ENCODE measurements around the gene RXFP1.

Gene RXFP1

GRCh38 chr4:158521484-158522088 is at the start of gene RXFP1:
TSS of gene RXFP1 (plus strand) at chr4:158521882. CDS start at chr4:158521977, 95 bp downstream.
- no peak for DNase-seq

GRCh38 chr4:158481811-158482210 is 39.9 kb upstream of the RXFP1 start:
- DNase-seq, result no peak

GRCh38 chr4:158484173-158484885 is 37.4 kb upstream of the RXFP1 start:
- no peak for DNase-seq

GRCh38 chr4:158490629-158491028 is 31.1 kb upstream of the RXFP1 start:
- DNase-seq, result no peak

GRCh38 chr4:158492391-158492790 is 29.3 kb upstream of the RXFP1 start:
- DNase-seq, result no peak

GRCh38 chr4:158496030-158496741 is 25.5 kb upstream of the RXFP1 start:
- peak; percentile 17 for DNase-seq

GRCh38 chr4:158500054-158500453 is 21.6 kb upstream of the RXFP1 start:
- no peak for DNase-seq

GRCh38 chr4:158513256-158513655 is 8.4 kb upstream of the RXFP1 start:
- no peak for DNase-seq

- no peak for DNase-seq
Measured at GRCh38 chr4:158519226-158519625, 2.5 kb upstream of the RXFP1 start.

- DNase-seq, result no peak
Measured at GRCh38 chr4:158523990-158524535, 2.4 kb downstream of the RXFP1 start.

- DNase-seq, result no peak
Measured at GRCh38 chr4:158527516-158527915, 5.8 kb downstream of the RXFP1 start.

- no peak for DNase-seq
Measured at GRCh38 chr4:158529505-158529904, 7.8 kb downstream of the RXFP1 start.

GRCh38 chr4:158530381-158530780 is 8.7 kb downstream of the RXFP1 start:
- no peak for DNase-seq

GRCh38 chr4:158530898-158531297 is 9.2 kb downstream of the RXFP1 start:
- DNase-seq, result no peak

GRCh38 chr4:158532556-158533231 is 11.0 kb downstream of the RXFP1 start:
- no peak for DNase-seq

- DNase-seq, result no peak
Measured at GRCh38 chr4:158534727-158535126, 13.0 kb downstream of the RXFP1 start.

- DNase-seq, result peak; percentile 31
Measured at GRCh38 chr4:158535130-158535614, 13.5 kb downstream of the RXFP1 start.

- DNase-seq, result no peak
Measured at GRCh38 chr4:158536833-158537232, 15.2 kb downstream of the RXFP1 start.

- no peak for DNase-seq
Measured at GRCh38 chr4:158538176-158538575, 16.5 kb downstream of the RXFP1 start.

- DNase-seq, result no peak
Measured at GRCh38 chr4:158538911-158539310, 17.2 kb downstream of the RXFP1 start.

GRCh38 chr4:158540125-158540907 is 18.6 kb downstream of the RXFP1 start:
- DNase-seq, result no peak

- no peak for DNase-seq
Measured at GRCh38 chr4:158541506-158541905, 19.8 kb downstream of the RXFP1 start.
